ENCODE data around the gene PRKCG.
A peak's percentile ranks its signal among the peaks of the same experiment; 100 is the strongest.

Gene PRKCG

GRCh38 chr19:53872762-53873161 is 9.2 kb upstream of the PRKCG start:
- DNase-seq (ENCODE audit: low read depth), result no peak

DNA sequence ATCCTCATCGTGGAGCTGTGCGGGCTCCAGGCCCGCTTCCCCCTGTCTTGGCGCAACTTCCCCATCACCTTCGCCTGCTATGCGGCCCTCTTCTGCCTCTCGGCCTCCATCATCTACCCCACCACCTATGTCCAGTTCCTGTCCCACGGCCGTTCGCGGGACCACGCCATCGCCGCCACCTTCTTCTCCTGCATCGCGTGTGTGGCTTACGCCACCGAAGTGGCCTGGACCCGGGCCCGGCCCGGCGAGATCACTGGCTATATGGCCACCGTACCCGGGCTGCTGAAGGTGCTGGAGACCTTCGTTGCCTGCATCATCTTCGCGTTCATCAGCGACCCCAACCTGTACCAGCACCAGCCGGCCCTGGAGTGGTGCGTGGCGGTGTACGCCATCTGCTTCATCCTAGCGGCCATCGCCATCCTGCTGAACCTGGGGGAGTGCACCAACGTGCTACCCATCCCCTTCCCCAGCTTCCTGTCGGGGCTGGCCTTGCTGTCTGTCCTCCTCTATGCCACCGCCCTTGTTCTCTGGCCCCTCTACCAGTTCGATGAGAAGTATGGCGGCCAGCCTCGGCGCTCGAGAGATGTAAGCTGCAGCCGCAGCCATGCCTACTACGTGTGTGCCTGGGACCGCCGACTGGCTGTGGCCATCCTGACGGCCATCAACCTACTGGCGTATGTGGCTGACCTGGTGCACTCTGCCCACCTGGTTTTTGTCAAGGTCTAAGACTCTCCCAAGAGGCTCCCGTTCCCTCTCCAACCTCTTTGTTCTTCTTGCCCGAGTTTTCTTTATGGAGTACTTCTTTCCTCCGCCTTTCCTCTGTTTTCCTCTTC is 8.0 kb upstream of the PRKCG start:
- DNase-seq (ENCODE audit: low read depth), result no peak

- no peak for DNase-seq (ENCODE audit: low read depth)
Observed at GRCh38 chr19:53874606-53874990, 7.4 kb upstream of the PRKCG start.

GRCh38 chr19:53875602-53876325 is 6.2 kb upstream of the PRKCG start:
- DNase-seq (ENCODE audit: low read depth), result no peak

- DNase-seq (ENCODE audit: low read depth), result no peak
Observed at GRCh38 chr19:53876651-53877224, 5.3 kb upstream of the PRKCG start.

DNA sequence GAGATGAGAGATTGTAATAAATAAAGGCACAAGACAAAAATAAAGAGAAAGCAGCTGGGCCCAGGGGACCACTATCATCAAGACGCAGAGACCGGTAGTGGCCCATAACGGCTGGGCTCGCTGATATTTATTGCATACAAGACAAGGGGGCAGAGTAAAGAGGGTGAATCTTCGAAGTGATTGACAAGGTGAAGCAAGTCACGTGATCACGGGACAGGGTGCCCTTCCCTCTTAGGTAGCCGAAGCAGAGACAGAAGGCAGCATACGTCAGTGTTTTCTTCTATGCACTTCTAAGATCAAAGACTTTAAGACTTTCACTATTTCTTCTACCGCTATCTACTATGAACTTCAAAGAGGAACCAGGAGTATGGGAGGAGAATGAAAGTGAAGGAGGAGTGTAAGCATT is 4.6 kb upstream of the PRKCG start:
- DNase-seq (ENCODE audit: low read depth), result peak; percentile 83

DNA sequence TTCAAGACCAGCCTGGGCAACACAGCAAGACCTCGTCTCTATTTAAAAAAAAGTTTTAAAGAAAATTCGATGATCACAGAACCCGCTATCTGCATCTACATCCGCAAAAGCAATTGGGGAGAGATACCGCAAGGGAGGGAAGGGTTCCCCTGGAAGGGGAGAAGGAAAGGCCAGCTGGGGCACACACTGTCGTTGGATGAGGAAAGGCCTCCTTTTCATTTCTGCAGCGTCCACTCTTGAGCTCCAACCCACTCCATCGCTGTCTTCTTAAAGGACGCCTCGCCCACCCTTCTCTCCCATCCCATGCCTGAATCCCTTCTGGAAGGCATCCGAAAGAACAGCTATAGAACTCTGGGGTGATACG is 3.2 kb upstream of the PRKCG start:
- DNase-seq (ENCODE audit: low read depth), result no peak

DNA sequence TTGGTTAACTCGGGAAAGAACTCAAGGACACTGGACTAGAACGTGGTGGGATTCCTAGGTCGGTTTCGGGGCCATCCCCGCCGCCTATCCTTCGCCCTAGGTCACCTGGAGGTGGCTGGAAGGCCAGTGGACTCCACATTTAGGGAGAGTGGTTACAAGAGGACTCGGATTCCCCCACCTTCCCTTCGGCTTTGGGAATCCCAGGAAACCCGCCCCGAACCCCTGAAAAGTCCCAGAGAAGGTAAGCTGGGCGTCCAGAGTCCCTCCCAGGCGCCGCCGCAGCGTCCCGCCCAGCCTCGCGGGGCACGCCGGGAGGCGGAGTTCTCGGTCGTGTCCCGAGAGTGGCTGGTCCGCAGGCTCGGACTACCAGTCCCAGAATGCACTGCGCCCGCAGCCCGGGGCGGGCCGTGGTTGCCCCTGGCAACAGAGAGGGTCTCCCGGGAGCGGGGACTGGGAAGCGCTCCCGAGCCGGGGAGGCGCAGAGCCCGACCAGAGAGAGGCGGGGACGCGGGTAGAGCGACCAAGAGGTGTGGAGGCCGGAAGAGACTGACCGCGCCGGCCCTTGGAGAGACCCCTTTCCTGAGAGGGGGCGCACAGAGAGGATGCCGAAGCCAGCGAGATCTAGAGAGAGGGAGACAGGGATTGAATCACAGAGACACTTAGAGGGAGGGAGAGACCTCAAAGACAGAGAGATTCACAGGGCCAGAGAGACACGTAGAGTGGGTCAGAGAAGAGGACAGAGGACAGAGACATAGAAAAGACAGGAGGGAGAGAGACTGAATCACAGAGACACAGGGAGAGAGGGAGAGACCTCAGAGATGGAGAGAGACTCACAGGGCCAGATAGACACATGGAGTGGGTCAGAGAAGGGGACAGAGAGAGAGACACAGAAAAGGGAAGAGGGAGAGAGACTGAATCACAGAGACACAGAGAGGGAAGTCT is 2.6 kb upstream of the PRKCG start:
- peak; percentile 73 for DNase-seq (ENCODE audit: low read depth)

- DNase-seq (ENCODE audit: low read depth), result no peak
Observed at GRCh38 chr19:53880711-53881481, 1.1 kb upstream of the PRKCG start.

DNA sequence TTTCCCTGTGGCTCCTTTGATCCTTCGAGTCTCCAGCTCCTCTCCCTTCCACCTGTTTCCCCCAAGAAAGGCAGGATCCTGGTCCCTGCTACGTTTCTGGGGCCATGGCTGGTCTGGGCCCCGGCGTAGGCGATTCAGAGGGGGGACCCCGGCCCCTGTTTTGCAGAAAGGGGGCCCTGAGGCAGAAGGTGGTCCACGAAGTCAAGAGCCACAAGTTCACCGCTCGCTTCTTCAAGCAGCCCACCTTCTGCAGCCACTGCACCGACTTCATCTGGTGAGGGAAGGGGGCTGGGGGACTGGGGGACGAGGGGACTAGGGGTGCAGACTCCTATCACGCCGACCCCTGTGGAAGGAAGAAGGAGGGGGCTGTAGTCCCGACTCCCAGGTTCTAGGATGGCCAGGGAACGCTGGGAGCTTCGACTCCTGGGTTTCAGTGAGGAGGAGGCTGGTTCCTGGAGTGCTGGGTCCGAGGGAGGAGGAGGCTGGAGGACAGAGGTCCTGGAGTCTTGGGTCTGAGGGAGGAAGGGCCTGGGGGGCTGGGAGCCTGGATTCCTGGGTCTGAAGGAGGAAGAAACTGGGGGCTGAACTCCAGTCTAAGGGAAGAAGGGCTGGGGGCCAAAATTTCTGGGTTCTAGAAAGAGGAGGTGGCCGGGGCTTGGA is 524 bp downstream of the PRKCG start:
- DNase-seq (ENCODE audit: low read depth), result no peak

DNA sequence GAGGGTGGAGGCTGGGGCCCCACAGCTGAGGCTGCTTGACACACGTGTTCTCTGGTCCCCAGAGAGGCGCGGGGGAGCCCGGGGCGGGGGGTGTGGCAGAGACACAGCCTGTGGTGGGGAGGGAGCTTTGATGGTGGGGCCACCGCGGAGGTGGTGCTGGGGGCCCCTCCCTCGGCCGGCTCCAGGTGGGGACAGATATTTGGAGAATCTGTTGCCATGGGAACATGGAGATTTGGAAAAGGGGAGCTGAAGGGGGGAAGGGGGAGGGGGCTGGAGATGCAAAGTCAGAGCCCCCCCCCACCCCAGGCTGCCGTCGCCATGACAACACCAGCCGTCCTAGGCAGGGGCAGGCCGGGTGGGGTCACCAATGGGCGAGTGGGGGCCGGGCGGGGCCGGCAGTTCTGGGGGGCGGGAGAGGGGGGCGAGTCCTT is 1.2 kb downstream of the PRKCG start:
- no peak for DNase-seq (ENCODE audit: low read depth)

- DNase-seq (ENCODE audit: low read depth), result no peak
Observed at GRCh38 chr19:53883741-53884140, 1.7 kb downstream of the PRKCG start.

- no peak for DNase-seq (ENCODE audit: low read depth)
Observed at GRCh38 chr19:53884256-53884655, 2.3 kb downstream of the PRKCG start.

DNA sequence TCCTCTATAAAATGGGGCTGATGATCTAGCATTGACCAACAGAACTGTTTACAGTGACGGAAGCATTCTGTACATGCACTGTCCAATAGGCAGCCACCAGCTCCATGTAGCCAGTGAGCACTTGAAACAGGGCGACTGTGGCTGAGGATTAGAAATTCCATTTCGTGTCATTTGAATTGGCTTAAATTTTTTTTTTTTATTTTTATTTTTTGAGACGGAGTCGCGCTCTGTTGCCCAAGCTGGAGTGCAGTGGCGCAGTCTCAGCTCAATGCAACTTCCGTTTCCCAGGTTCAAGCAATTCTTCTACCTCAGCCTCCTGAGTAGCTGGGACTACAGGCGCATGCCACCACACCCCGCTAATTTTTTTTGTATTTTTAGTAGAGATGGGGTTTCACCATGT is 3.0 kb downstream of the PRKCG start:
- DNase-seq (ENCODE audit: low read depth), result no peak

GRCh38 chr19:53892301-53892980 is 10.4 kb downstream of the PRKCG start:
- DNase-seq (ENCODE audit: low read depth), result no peak

GRCh38 chr19:53892981-53893325 is 11.0 kb downstream of the PRKCG start:
- no peak for DNase-seq (ENCODE audit: low read depth)

DNA sequence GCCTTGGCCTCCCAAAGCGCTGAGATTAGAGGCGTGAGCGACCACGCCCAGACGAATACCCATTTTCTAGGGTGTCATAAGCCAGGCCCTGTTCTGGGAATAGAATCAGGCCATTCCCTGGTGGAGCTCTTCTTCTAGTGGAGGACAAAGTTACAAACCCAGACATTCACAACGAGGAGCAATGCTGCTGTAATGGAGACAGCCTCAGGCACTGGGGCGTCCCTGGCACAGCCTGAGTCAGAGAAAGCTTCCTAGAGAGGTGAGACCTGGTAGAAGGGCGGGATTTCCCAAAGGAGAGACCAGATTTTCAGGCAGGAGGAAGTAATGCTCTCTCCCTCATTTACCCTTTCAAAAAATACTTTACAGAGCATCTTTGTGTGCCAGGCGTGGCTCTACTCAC is 12.7 kb downstream of the PRKCG start:
- DNase-seq (ENCODE audit: low read depth), result no peak

GRCh38 chr19:53896682-53897081 is 14.7 kb downstream of the PRKCG start:
- no peak for DNase-seq (ENCODE audit: low read depth)

GRCh38 chr19:53897459-53897858 is 15.5 kb downstream of the PRKCG start:
- no peak for DNase-seq (ENCODE audit: low read depth)

DNA sequence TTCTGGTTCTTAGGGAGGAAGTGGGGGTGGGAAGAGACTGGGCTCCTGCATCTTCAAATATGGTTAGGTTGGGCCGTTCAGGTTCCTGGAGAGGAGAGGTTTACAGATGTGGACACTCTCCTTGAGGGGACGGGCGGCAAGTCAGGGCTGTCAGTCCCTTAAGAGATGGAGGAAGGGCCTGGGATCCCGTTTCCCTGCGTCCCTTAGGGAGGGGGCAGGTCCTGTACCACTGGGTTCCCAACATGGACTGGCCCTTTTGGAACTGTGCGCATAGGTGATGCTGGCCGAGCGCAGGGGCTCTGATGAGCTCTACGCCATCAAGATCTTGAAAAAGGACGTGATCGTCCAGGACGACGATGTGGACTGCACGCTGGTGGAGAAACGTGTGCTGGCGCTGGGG is 16.2 kb downstream of the PRKCG start:
- DNase-seq (ENCODE audit: low read depth), result no peak
